ENCODE data around the gene SLC16A13.

SLC16A13 gene

DNA sequence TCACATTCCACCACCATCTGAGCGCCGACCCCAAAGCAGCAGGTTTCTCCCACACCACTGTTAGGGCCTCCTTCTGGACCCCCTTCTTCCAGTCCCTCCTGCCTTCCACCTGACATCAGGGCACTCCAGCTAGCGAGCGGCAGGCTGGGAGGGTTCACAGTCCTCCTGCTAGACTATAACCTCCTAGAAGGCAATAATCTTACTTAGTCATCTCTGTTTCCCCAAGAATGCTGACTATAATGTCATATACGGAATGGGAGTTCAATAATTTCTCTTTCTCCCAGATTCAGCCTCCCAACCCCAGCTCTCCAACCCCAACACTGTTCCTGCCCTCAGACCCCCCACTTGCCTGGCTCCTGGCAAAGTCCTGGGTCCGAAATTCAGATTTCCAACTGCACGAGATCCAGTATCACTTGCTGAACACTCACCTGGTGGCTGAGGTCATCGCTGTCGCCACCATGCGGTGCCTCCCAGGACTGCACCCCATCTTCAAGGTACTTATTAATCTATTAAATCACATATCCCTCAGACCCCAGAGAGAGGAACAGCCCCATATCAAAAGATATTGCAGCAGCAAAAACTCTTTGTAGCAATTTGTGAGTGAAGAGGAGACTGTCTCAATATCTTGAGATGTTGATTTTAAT, 34.4 kb upstream of the SLC16A13 start:
- H3K9me3 ChIP-seq (replicated peaks; ENCODE audit: low read length): no peaks in the 10 kb centered on the region
- H3K4me1 ChIP-seq (ENCODE audit: control insufficient read depth, insufficient read depth, low read length): no peaks in the 10 kb centered on the region
- peaks cover 55% of the 10 kb centered on the region for H3K36me3 ChIP-seq (ENCODE audit: insufficient read depth, low read length)
- H3K27me3 ChIP-seq (ENCODE audit: control insufficient read depth, insufficient read depth, low read length): no peaks in the 10 kb centered on the region
- H3K4me2 ChIP-seq (ENCODE audit: low read length): no peak overlapping the region
- no peak overlapping the region for H3K4me3 ChIP-seq (ENCODE audit: low read length)
- no peak overlapping the region for H3K9ac ChIP-seq (ENCODE audit: low read depth, low read length)

GRCh38 chr17:7002288-7003047, 33.3 kb upstream of the SLC16A13 start:
- no peaks in the 10 kb centered on the region for H3K4me1 ChIP-seq (ENCODE audit: control insufficient read depth, insufficient read depth, low read length)
- H3K4me2 ChIP-seq (ENCODE audit: low read length): no peak overlapping the region
- H3K36me3 ChIP-seq (ENCODE audit: insufficient read depth, low read length): peaks cover 54% of the 10 kb centered on the region
- H3K27me3 ChIP-seq (ENCODE audit: control insufficient read depth, insufficient read depth, low read length): no peaks in the 10 kb centered on the region
- no peaks in the 10 kb centered on the region for H3K9me3 ChIP-seq (replicated peaks; ENCODE audit: low read length)
- H3K4me3 ChIP-seq (ENCODE audit: low read length): no peak overlapping the region
- no peak overlapping the region for H3K9ac ChIP-seq (ENCODE audit: low read depth, low read length)

GRCh38 chr17:7003745-7004144, 32.1 kb upstream of the SLC16A13 start:
- Histone ChIP-seq H3K4me3 (ENCODE audit: low read length) (no peak overlapping the region), H3K27me3 (ENCODE audit: control insufficient read depth, insufficient read depth, low read length) (no peaks in the 10 kb centered on the region), H3K36me3 (ENCODE audit: insufficient read depth, low read length) (peaks cover 44% of the 10 kb centered on the region), H3K9ac (ENCODE audit: low read depth, low read length) (no peak overlapping the region), H3K9me3 (replicated peaks; ENCODE audit: low read length) (no peaks in the 10 kb centered on the region), H3K4me1 (ENCODE audit: control insufficient read depth, insufficient read depth, low read length) (no peaks in the 10 kb centered on the region), H3K4me2 (ENCODE audit: low read length) (no peak overlapping the region)

GRCh38 chr17:7004398-7005253, 31.2 kb upstream of the SLC16A13 start:
- H3K9ac ChIP-seq (ENCODE audit: low read depth, low read length): no peak overlapping the region
- H3K4me2 ChIP-seq (ENCODE audit: low read length): no peak overlapping the region
- H3K4me1 ChIP-seq (ENCODE audit: control insufficient read depth, insufficient read depth, low read length): no peaks in the 10 kb centered on the region
- peaks cover 36% of the 10 kb centered on the region for H3K36me3 ChIP-seq (ENCODE audit: insufficient read depth, low read length)
- H3K27me3 ChIP-seq (ENCODE audit: control insufficient read depth, insufficient read depth, low read length): no peaks in the 10 kb centered on the region
- H3K4me3 ChIP-seq (ENCODE audit: low read length): no peak overlapping the region
- H3K9me3 ChIP-seq (replicated peaks; ENCODE audit: low read length): no peaks in the 10 kb centered on the region

GRCh38 chr17:7005716-7006115, 30.1 kb upstream of the SLC16A13 start:
- H3K4me1 ChIP-seq (ENCODE audit: control insufficient read depth, insufficient read depth, low read length): peaks cover 5% of the 10 kb centered on the region
- no peak overlapping the region for H3K9ac ChIP-seq (ENCODE audit: low read depth, low read length)
- H3K9me3 ChIP-seq (replicated peaks; ENCODE audit: low read length): no peaks in the 10 kb centered on the region
- no peak overlapping the region for H3K4me3 ChIP-seq (ENCODE audit: low read length)
- no peaks in the 10 kb centered on the region for H3K27me3 ChIP-seq (ENCODE audit: control insufficient read depth, insufficient read depth, low read length)
- H3K4me2 ChIP-seq (ENCODE audit: low read length): no peak overlapping the region
- H3K36me3 ChIP-seq (ENCODE audit: insufficient read depth, low read length): peaks cover 26% of the 10 kb centered on the region

DNA sequence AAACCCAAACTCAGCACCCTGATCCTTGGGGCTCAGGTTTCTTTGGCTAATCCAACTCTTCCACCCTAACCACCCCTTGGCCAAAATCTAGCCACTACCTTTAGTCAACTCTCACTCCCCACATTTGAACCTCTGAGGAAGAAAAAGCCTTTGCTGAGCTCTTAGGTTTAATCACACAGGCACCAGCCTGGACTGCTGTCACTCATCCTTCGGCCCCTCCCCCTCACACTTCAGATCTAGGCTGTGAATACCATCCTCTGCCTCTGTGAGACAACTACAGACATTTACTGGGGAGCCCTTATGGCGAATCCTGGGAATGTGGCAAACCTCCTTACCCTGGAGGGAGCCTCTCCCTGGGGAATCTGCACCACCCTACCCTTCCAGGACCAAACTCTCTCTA, 28.7 kb upstream of the SLC16A13 start:
- no peaks in the 10 kb centered on the region for H3K27me3 ChIP-seq (ENCODE audit: control insufficient read depth, insufficient read depth, low read length)
- no peaks in the 10 kb centered on the region for H3K9me3 ChIP-seq (replicated peaks; ENCODE audit: low read length)
- H3K4me2 ChIP-seq (ENCODE audit: low read length): no peak overlapping the region
- H3K4me3 ChIP-seq (ENCODE audit: low read length): no peak overlapping the region
- peaks cover 12% of the 10 kb centered on the region for H3K36me3 ChIP-seq (ENCODE audit: insufficient read depth, low read length)
- peaks cover 12% of the 10 kb centered on the region for H3K4me1 ChIP-seq (ENCODE audit: control insufficient read depth, insufficient read depth, low read length)
- no peak overlapping the region for H3K9ac ChIP-seq (ENCODE audit: low read depth, low read length)

GRCh38 chr17:7010523-7010922, 25.3 kb upstream of the SLC16A13 start:
- Histone ChIP-seq H3K9ac (ENCODE audit: low read depth, low read length) (peak overlapping the region; percentile 99), H3K4me3 (ENCODE audit: low read length) (peak overlapping the region; percentile 99), H3K4me2 (ENCODE audit: low read length) (peak overlapping the region; percentile 89), H3K9me3 (replicated peaks; ENCODE audit: low read length) (no peaks in the 10 kb centered on the region), H3K27me3 (ENCODE audit: control insufficient read depth, insufficient read depth, low read length) (no peaks in the 10 kb centered on the region), H3K36me3 (ENCODE audit: insufficient read depth, low read length) (peaks cover 12% of the 10 kb centered on the region), H3K4me1 (ENCODE audit: control insufficient read depth, insufficient read depth, low read length) (peaks cover 25% of the 10 kb centered on the region)

DNA sequence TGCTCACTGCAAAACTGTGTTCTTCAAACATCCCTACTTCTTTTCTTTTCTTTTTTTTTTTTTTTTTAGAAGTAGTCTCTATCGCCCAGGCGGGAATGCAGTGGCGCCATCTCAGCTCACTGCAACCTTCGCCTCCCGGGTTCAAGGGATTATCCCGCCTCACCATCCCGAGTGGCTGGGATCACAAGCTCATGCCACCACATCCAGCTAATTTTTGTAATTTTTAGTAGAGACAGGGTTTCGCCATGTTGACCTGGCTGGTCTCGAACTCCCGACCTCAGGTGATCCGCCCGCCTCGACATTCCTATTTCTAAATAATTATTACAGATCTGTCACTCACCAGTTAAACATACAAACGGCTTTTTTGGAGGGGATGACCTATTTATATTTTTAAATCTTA, 24.4 kb upstream of the SLC16A13 start:
- H3K4me1 ChIP-seq (ENCODE audit: control insufficient read depth, insufficient read depth, low read length): peaks cover 30% of the 10 kb centered on the region
- H3K9ac ChIP-seq (ENCODE audit: low read depth, low read length): peak overlapping the region; percentile 99
- H3K4me2 ChIP-seq (ENCODE audit: low read length): peak overlapping the region; percentile 89
- H3K36me3 ChIP-seq (ENCODE audit: insufficient read depth, low read length): peaks cover 12% of the 10 kb centered on the region
- peak overlapping the region; percentile 99 for H3K4me3 ChIP-seq (ENCODE audit: low read length)
- no peaks in the 10 kb centered on the region for H3K9me3 ChIP-seq (replicated peaks; ENCODE audit: low read length)
- no peaks in the 10 kb centered on the region for H3K27me3 ChIP-seq (ENCODE audit: control insufficient read depth, insufficient read depth, low read length)

DNA sequence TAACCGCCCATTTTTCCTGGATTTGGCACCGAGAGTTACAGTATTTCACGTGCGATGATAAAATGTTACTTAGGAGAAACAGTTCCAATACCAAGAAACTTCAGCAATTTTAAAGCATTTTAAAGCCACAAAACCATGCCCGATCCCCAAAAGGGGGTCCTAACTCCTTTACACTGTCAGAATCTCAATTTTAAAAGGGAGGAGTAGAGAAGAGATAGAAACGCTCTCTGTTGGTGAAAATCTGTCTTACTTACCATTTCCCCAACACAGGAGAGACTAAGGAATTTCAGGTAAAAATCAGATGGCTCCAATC, 23.9 kb upstream of the SLC16A13 start:
- peaks cover 30% of the 10 kb centered on the region for H3K4me1 ChIP-seq (ENCODE audit: control insufficient read depth, insufficient read depth, low read length)
- peak overlapping the region; percentile 89 for H3K4me2 ChIP-seq (ENCODE audit: low read length)
- H3K9ac ChIP-seq (ENCODE audit: low read depth, low read length): peak overlapping the region; percentile 99
- no peaks in the 10 kb centered on the region for H3K27me3 ChIP-seq (ENCODE audit: control insufficient read depth, insufficient read depth, low read length)
- no peaks in the 10 kb centered on the region for H3K9me3 ChIP-seq (replicated peaks; ENCODE audit: low read length)
- peaks cover 13% of the 10 kb centered on the region for H3K36me3 ChIP-seq (ENCODE audit: insufficient read depth, low read length)
- peak overlapping the region; percentile 99 for H3K4me3 ChIP-seq (ENCODE audit: low read length)

DNA sequence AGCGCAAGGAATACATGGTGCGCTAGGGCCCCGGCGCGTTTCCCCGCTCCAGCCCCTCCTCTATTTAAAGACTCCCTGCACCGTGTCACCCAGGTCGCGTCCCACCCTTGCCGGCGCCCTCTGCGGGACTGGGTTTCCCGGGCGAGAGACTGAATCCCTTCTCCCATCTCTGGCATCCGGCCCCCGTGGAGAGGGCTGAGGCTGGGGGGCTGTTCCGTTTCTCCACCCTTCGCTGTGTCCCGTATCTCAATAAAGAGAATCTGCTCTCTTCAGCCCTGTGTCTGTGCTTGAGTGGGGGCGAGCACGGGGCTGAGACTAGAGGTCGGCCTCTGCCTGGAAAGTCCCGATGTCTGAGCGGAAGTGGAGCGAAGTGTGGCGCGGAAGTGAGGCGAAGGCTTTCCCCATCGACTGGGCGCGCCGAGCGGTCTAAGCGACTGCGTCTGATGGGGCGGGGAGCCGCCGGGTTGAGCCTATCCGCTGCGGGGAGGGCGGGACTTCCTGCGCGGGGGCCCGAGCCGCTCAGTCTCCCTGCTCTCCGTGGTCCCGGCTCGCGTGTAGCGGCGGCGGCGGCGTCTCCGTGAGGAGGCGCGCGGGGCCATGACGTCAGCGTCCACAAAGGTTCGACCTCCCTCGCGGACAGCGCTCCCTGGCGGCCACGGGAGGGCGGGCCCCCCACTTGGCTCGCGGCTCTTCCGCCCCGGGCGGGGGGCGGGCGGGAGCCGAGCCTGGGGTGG, 21.4 kb upstream of the SLC16A13 start:
- Histone ChIP-seq H3K27me3 (ENCODE audit: control insufficient read depth, insufficient read depth, low read length) (no peaks in the 10 kb centered on the region), H3K4me1 (ENCODE audit: control insufficient read depth, insufficient read depth, low read length) (peaks cover 38% of the 10 kb centered on the region), H3K36me3 (ENCODE audit: insufficient read depth, low read length) (peaks cover 16% of the 10 kb centered on the region), H3K4me2 (ENCODE audit: low read length) (peak overlapping the region; percentile 89), H3K9me3 (replicated peaks; ENCODE audit: low read length) (no peaks in the 10 kb centered on the region), H3K4me3 (ENCODE audit: low read length) (peak overlapping the region; percentile 99), H3K9ac (ENCODE audit: low read depth, low read length) (peak overlapping the region; percentile 99)
